HepG2 (cell line): ENCODE results near the gene SLC17A9. TPM values are rescaled to one million over a fixed set of nuclear protein-coding genes. Genes with fewer than 3 reads are reported as not detected.

Experiments
- CBFB ChIP-seq: sonication (generic); formaldehyde crosslinking; IDR thresholded peaks from 2 replicates; pipeline ENCODE4 v1.4.0; 2020; ENCODE audit warnings: missing genetic modification reagents
- JARID2 ChIP-seq: sonication (generic); formaldehyde crosslinking; IDR thresholded peaks from 2 replicates; pipeline ENCODE4 v1.8.1; 2023; ENCODE audit warnings: missing genetic modification reagents, inconsistent platforms; ENCODE audit not compliant: insufficient replicate concordance
- KDM2A ChIP-seq: sonication (generic); formaldehyde crosslinking; IDR thresholded peaks from 2 replicates; pipeline ENCODE4 v1.4.0; 2020; ENCODE audit warnings: low read depth, missing genetic modification reagents, borderline replicate concordance
- MBD4 ChIP-seq: IDR thresholded peaks from 2 replicates; pipeline ENCODE4 v1.6.1; 2012; ENCODE audit warnings: low read length, inconsistent platforms, borderline replicate concordance
- MEIS2 ChIP-seq: sonication (generic); formaldehyde crosslinking; IDR thresholded peaks from 2 replicates; pipeline ENCODE4 v1.9.0; 2021; ENCODE audit warnings: mild to moderate bottlenecking, missing genetic modification reagents
- RFXAP ChIP-seq: sonication (generic); formaldehyde crosslinking; IDR thresholded peaks from 2 replicates; pipeline ENCODE4 v1.4.0; 2020; ENCODE audit warnings: missing genetic modification reagents, borderline replicate concordance
- SP4 ChIP-seq: sonication (generic); formaldehyde crosslinking; IDR thresholded peaks from 2 replicates; pipeline ENCODE4 v1.8.1; 2023; ENCODE audit warnings: mild to moderate bottlenecking, missing genetic modification reagents
- SRY ChIP-seq: sonication (generic); formaldehyde crosslinking; IDR thresholded peaks from 2 replicates; pipeline ENCODE4 v1.8.0; 2022; ENCODE audit warnings: mild to moderate bottlenecking, missing genetic modification reagents
- ZNF550 ChIP-seq: sonication (generic); formaldehyde crosslinking; IDR thresholded peaks from 2 replicates; pipeline ENCODE4 v1.4.0; 2020; ENCODE audit warnings: mild to moderate bottlenecking, missing genetic modification reagents, borderline replicate concordance
- ZNF572 ChIP-seq: sonication (generic); formaldehyde crosslinking; IDR thresholded peaks from 2 replicates; pipeline ENCODE4 v1.5.1; 2020; ENCODE audit warnings: mild to moderate bottlenecking, missing genetic modification reagents
- ZNF678 ChIP-seq: sonication (generic); formaldehyde crosslinking; IDR thresholded peaks from 2 replicates; pipeline ENCODE4 v1.4.0; 2020; ENCODE audit warnings: mild to moderate bottlenecking, missing genetic modification reagents
- ZNF850 ChIP-seq: sonication (generic); formaldehyde crosslinking; conservative IDR thresholded peaks from 2 replicates; pipeline ENCODE4 v1.9.0; 2021; ENCODE audit warnings: mild to moderate bottlenecking, missing genetic modification reagents
- polyA plus RNA-seq, 8 experiments: library from polyadenylated mRNA; depleted of rRNA in 3 of 8; stranded (reverse) in 7 of 8; unstranded in 1 of 8; fragments of >200 nt; fragmentation: Illumina TruSeq in 4 of 8; extraction: Trizol in 4 of 8; gene quantifications; 2 replicates each; pipeline versions ENCODE4 v1.2.1 to v1.2.3, GENCODE V29; 2011 to 2016; ENCODE audit warnings: low read depth in 4 of 8, missing spikeins in 1 of 8, mixed read lengths in 1 of 8; ENCODE audit not compliant: insufficient read depth in 1 of 8
- total RNA-seq, 5 experiments: library from RNA; depleted of rRNA; stranded (reverse); fragments of >200 nt; fragmentation: Illumina TruSeq; extraction: Trizol; gene quantifications; 2 replicates each; pipeline ENCODE4 v1.2.3, GENCODE V29; 2016; ENCODE audit warnings: low read depth in 1 of 5
- TF ChIP-seq, protein P1 (sequence below): sonication (generic); formaldehyde crosslinking; IDR thresholded peaks from 2 replicates; pipeline ENCODE4 v1.5.1; 2020; ENCODE audit warnings: mild to moderate bottlenecking, missing genetic modification reagents
- TF ChIP-seq, protein P2 (sequence below): sonication (generic); formaldehyde crosslinking; IDR thresholded peaks from 2 replicates; pipeline ENCODE4 v1.5.1; 2020; ENCODE audit warnings: missing genetic modification reagents, mild to moderate bottlenecking, borderline replicate concordance
- TF ChIP-seq, protein P3 (sequence below): sonication (generic); formaldehyde crosslinking; IDR thresholded peaks from 2 replicates; pipeline ENCODE4 v1.4.0; 2020; ENCODE audit warnings: missing genetic modification reagents, borderline replicate concordance
- TF ChIP-seq, protein P4 (sequence below): sonication (generic); formaldehyde crosslinking; IDR thresholded peaks from 2 replicates; pipeline ENCODE4 v1.8.0; 2022; ENCODE audit warnings: mild to moderate bottlenecking, missing genetic modification reagents, moderate library complexity
- TF ChIP-seq, protein P5 (sequence below): sonication (generic); formaldehyde crosslinking; IDR thresholded peaks from 2 replicates; pipeline ENCODE4 v1.4.0; 2020; ENCODE audit warnings: missing genetic modification reagents
- TF ChIP-seq, protein P6 (sequence below): sonication (generic); formaldehyde crosslinking; IDR thresholded peaks from 2 replicates; pipeline ENCODE4 v1.5.1; 2020; ENCODE audit warnings: mild to moderate bottlenecking, missing genetic modification reagents, borderline replicate concordance

SLC17A9 gene
- total and polyA plus RNA-seq, 2 of the 13 experiments (the other 11 are each of a cell fraction or from before 2014, with no cell fraction given): 110 to 191 TPM

DNA sequence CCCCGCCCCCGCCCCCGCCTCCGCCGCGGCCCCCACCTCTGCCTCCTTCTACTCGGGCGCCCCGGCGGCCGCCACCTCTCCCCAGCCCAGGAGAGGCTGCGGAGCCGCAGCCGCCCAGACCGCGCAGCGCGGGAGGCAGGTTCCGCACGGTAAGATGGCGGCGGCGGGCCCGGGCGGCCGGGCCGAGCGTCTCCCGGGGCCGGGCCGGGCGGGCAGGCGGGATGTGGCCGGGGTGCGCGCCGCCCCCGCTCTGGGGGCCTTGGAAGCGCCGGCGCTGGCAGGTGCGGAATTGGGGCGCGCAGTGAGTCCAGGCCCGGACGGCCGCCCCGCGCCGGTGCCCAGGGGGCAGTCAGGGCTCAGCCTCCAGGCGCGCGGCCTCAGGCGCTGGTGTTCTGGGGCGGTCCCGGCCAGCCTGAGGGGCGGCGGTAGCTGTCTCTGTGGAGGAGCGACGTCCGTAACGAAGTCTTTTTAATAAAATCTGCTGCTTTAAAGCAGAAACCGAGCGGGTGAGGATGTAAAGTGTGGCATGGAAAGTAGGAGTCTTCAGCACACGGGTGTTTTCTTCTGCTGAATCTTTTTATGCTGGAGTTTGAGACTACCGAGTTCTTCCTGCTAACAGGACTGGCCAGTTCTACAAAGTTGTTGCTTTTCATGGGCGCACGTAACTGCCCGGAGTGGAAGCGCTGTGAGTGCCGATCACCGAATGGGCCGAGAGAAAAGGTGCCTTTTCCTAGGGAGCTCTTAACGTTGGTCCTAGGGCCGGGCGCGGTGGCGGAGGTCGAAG, 14.2 kb upstream of the SLC17A9 start, which contains the start of gene GID8 (continued):
- TF ChIP-seq, protein P1, sequence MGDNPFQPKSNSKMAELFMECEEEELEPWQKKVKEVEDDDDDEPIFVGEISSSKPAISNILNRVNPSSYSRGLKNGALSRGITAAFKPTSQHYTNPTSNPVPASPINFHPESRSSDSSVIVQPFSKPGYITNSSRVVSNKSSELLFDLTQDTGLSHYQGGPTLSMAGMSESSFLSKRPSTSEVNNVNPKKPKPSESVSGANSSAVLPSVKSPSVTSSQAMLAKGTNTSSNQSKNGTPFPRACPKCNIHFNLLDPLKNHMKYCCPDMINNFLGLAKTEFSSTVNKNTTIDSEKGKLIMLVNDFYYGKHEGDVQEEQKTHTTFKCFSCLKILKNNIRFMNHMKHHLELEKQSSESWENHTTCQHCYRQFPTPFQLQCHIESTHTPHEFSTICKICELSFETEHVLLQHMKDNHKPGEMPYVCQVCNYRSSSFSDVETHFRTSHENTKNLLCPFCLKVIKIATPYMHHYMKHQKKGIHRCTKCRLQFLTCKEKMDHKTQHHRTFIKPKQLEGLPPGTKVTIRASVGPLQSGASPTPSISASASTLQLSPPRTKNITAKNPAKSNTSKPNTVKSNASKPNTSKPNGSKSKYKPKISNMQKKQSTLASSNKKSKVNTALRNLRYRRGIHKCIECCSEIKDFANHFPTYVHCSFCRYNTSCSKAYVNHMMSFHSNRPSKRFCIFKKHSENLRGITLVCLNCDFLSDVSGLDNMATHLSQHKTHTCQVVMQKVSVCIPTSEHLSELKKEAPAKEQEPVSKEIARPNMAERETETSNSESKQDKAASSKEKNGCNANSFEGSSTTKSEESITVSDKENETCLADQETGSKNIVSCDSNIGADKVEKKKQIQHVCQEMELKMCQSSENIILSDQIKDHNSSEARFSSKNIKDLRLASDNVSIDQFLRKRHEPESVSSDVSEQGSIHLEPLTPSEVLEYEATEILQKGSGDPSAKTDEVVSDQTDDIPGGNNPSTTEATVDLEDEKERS (CRISPR knock-in tag): no peak
- no peak; the same call in 1 of the 2 replicates for TF ChIP-seq SRY (CRISPR knock-in tag)
- no peak; the same call in 1 of the 2 replicates for TF ChIP-seq ZNF678 (CRISPR knock-in tag)
- TF ChIP-seq ZNF572: peak; percentile 89; the same call in 1 of the 2 replicates
- TF ChIP-seq, protein P2, sequence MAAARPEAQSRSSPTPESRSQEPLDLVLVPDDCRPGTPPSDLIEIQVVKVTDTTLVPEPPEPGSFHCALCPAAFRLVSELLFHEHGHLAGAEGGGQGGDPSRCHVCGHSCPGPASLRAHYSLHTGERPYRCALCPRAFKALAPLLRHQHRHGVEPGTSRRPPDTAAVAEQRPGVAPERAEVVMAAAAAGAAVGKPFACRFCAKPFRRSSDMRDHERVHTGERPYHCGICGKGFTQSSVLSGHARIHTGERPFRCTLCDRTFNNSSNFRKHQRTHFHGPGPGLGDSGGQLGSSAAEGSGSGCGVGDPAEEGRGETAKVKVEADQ (CRISPR knock-in tag): no peak
- TF ChIP-seq SP4 (CRISPR knock-in tag): peak; percentile 53; the same call in 1 of the 2 replicates
- TF ChIP-seq, protein P3, sequence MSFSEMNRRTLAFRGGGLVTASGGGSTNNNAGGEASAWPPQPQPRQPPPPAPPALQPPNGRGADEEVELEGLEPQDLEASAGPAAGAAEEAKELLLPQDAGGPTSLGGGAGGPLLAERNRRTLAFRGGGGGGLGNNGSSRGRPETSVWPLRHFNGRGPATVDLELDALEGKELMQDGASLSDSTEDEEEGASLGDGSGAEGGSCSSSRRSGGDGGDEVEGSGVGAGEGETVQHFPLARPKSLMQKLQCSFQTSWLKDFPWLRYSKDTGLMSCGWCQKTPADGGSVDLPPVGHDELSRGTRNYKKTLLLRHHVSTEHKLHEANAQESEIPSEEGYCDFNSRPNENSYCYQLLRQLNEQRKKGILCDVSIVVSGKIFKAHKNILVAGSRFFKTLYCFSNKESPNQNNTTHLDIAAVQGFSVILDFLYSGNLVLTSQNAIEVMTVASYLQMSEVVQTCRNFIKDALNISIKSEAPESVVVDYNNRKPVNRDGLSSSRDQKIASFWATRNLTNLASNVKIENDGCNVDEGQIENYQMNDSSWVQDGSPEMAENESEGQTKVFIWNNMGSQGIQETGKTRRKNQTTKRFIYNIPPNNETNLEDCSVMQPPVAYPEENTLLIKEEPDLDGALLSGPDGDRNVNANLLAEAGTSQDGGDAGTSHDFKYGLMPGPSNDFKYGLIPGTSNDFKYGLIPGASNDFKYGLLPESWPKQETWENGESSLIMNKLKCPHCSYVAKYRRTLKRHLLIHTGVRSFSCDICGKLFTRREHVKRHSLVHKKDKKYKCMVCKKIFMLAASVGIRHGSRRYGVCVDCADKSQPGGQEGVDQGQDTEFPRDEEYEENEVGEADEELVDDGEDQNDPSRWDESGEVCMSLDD: no peak
- no peak for TF ChIP-seq ZNF550 (CRISPR knock-in tag)
- TF ChIP-seq CBFB (CRISPR knock-in tag): no peak
- no peak; the same call in none of the 2 replicates for TF ChIP-seq MEIS2 (CRISPR knock-in tag)
- TF ChIP-seq, protein P4, sequence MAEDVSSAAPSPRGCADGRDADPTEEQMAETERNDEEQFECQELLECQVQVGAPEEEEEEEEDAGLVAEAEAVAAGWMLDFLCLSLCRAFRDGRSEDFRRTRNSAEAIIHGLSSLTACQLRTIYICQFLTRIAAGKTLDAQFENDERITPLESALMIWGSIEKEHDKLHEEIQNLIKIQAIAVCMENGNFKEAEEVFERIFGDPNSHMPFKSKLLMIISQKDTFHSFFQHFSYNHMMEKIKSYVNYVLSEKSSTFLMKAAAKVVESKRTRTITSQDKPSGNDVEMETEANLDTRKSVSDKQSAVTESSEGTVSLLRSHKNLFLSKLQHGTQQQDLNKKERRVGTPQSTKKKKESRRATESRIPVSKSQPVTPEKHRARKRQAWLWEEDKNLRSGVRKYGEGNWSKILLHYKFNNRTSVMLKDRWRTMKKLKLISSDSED (CRISPR knock-in tag): no peak
- TF ChIP-seq RFXAP (CRISPR knock-in tag): peak; percentile 63; the same call in 1 of the 2 replicates
- no peak for TF ChIP-seq MBD4
- TF ChIP-seq, protein P5, sequence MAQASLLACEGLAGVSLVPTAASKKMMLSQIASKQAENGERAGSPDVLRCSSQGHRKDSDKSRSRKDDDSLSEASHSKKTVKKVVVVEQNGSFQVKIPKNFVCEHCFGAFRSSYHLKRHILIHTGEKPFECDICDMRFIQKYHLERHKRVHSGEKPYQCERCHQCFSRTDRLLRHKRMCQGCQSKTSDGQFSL: no peak
- TF ChIP-seq ZNF850 (CRISPR knock-in tag): no peak
- TF ChIP-seq, protein P6, sequence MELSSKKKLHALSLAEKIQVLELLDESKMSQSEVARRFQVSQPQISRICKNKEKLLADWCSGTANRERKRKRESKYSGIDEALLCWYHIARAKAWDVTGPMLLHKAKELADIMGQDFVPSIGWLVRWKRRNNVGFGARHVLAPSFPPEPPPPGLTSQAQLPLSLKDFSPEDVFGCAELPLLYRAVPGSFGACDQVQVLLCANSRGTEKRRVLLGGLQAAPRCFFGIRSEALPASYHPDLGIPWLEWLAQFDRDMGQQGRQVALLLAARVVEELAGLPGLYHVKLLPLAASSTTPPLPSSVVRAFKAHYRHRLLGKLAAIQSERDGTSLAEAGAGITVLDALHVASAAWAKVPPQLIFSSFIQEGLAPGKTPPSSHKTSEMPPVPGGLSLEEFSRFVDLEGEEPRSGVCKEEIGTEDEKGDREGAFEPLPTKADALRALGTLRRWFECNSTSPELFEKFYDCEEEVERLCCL (CRISPR knock-in tag): no peak
- TF ChIP-seq KDM2A (CRISPR knock-in tag): peak; percentile 51; the same call in 1 of the 2 replicates
- no peak for TF ChIP-seq JARID2 (CRISPR knock-in tag)
